Iris pigment epithelial cell (primary cell): ENCODE data around the gene CDH13.

Source experiments
- DNase-seq: peaks from one replicate; pipeline ENCODE4 v3.0.0-alpha.2; 2011; ENCODE audit warnings: low read depth

Gene CDH13

DNA sequence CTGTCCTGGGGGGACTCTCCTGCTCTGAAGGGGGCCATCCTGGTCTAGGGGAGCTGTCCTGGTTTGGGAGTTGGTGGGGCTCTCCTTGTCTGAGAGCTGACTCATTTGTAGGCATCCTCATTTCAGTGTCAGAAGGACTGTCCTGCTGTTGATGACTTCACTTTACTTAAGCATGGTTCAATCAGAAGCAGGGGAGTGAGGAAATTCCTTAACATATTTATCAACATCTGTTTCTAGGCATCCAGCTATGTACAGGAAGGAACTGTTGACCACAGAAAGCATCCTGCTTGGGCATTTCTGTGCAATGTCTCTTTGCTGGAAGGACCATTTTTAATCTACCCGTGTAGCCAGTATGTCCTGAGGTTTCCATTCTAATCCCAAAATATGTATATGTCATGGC is 678.3 kb downstream of the CDH13 start:
- DNase-seq = peak; percentile 95

DNA sequence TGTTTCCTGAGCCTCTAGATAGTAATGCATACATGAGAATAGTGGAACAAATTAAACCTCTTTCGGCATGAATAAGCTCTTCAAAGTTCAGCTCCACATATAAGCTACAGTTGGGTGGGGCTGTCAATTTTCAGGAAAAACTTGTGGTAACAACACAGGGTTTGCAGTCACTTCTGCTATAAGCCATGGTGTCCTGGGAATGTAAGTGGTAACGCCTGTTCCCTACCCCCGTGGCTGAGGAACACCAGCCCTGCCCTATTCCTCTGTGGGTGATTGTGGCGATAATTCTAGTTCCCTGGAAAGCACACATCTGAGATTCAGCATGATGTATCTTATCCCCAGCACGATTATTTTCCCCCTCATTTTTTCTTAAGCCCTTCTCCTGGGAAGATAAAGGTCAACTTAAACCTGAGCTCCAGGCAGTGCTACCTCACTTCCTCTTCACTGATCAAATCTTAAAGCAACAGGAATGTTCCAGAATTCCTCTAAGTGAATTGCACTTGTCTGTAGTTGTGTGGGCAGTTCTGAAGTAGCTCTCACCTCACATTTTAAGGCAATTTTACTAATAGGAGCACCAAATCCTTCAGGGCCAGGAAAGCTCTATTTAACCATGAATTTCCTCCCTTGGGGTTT is 680.3 kb downstream of the CDH13 start:
- no peak for DNase-seq

DNA sequence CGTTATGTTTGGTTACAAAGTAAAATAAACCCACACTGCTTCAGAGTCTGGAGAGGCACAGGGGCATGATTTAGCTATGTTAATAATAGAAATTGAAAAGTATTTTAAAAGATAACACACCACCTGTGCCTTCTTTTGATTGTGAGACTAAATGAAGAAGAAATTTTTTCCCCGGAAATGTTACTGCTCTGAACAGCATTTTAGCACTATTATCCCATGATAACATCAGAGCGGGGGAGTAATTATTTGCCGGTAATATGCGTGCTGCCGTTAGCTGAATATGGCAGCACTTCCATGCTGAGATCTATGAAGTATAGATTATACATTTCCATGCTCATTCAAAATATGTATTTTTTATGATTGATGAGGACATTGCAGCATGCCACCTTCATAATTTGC is 680.8 kb downstream of the CDH13 start:
- no peak for DNase-seq

DNA sequence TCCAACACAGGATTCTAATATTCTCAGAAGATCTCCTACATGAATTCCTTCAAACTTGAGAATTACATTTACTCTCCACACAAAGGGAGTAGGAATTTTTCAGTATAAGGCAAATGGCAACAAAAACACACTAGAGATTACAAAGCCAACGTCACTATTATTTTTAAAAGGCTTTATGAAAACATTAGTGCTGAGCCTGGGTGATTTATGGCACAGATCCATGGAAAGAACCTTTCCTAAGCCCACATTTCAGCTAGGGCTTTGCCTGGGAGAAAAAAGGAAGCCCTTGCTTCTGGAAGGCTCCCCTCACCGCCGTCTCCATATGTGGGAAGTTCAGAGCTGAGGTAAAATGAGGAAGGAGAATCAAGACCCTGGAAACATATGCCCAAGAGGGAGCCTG is 681.6 kb downstream of the CDH13 start:
- DNase-seq = peak; percentile 28

DNA sequence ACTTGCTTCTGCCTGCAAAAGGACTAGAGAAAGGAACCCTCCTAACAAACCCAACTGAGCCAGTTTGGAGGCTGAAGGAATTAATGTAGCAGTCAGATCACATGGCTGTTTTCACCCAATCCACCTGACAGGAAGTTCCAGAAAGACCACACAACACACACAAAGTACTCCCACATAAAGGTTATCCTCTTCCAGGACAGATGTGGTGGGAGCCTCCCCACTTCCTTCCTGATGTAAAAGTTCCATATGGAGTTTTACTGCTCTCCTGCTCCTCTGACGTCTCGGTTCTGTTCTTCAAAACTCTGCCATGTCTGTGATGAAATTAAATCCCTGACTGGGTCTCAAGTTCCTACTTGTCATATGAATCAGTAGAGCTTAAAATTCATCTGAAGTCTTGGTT is 684.0 kb downstream of the CDH13 start:
- no peak for DNase-seq

DNA sequence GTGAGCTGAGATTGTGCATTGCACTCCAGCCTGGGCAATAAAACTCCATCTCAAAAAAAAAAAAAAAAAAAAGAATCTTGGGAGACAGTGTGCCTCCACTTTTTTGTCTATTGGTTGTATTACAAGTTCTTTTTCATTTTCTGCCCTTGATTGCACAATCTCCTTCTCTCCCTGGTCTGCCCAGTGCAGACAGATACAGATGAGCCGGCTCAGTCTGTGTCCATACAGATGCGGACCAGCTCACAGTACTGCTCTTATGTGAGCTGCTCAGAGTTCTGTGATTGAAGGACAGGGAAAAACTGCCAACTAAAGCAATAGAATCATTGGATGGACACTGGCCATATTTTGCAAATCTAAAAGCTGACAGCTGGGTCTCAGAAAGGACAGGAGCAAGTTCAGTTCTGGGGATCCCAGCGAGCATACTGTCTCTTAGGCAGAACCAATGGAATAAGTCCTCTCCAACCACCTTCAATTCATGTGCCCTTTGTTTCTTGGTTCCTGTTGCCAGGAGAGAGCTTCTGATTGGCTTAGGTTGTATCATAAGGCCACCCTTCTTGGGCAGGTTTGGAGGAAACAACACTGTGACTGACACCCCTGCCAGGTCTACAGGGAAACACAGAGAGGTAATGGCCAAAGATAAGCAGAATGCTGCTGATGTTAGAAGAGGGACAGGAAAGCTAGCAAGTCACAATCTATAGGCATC is 685.4 kb downstream of the CDH13 start:
- peak; percentile 61 for DNase-seq

DNA sequence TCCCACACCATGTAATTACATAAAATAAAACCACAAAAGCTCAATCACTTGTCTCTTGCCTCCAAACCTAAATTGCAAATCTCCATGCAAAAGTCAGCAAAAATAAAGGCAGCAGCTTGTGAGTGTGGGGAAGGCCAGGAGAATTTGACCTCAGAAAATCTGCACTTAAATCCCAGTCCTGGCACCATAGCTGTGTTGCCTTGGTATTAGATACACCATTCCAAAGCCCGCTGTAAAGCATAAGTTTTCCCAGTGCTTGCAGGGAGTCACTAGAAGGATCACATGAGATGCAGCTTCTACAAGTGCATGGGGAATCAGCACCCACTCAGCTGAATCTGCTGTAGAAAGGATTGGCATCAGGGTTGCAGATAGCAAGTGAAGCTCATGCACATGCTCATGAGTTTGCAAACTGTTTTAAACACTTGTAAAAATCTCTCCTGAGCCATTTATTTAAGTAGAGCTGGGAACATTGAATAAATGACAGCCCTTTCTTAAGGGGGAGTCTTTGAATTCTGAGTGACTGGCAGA is 686.0 kb downstream of the CDH13 start:
- no peak for DNase-seq

DNA sequence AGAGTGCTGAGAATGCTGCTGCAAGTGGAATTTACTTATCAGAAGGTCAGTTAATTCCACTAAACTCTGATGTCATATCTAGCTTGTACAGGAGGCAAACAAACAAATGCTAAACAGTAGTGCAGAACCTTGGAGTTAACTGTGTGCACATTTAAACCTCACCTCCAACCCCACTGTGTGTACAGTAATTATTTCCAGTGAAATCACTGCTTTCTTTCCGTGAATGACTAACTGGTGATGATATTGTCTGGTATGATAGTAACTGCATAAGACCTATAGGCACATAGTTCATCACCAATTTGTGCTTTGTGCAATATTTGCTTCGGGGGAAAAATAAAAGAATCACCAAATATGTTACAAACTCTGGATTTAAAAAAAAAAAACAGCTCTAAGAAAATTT is 688.5 kb downstream of the CDH13 start:
- peak; percentile 59 for DNase-seq

DNA sequence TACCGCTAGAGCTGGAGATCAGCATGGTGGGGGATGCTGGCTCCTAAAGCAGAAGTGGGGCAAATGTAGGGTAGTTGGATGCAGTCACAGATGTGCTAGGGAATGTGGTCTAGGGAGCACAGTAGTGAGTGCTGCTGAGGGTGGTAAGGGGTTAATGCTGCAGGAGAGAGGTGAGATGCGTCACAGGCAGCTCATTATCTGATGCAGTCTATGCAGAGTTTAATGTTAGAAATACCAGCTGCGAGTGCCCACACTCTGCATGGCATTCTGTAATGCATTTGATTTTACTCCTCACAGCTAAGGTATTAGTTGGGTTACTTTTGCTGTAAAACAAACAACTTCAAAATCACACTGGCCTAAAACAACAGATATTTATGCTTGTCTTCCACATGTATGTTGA is 689.7 kb downstream of the CDH13 start:
- DNase-seq = no peak

DNA sequence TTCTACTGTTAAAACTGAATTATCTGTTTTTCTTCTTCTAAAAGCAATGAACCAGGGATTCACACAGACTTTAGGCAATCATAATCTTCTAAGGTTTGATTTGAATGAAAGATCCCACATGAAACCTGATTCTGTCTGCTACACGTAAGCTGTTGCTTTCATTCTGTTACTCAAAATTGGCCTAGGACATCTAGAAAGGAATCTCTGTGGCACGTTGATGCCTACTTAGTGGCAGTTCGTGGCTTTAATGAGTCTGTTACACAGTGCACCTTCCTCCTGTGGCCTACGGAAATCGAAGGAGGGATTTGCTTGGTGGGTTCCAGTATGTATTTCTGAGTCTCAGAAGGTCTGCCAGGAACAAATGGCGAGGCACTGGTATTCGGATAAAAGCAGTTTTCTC is 691.6 kb downstream of the CDH13 start:
- no peak for DNase-seq

DNA sequence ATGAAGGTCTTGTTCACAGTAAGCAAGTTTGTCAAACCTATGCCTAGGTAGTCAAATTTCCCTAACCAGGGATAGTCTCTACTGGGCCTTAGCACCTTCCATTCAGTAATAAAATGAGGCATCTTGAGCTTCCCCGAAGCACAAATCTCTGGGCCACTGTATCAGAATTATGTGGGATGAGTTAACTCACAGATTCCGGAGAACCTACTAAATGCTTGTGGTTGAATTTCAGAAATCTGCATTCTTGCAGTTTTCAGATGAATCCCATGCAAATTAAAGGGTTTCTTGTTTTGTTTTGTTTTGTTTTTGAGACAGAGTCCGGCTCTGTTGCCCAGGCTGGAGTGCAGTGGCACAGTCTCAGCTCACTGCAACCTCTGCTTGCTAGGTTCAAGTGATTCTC is 702.2 kb downstream of the CDH13 start:
- DNase-seq = peak; percentile 72

DNA sequence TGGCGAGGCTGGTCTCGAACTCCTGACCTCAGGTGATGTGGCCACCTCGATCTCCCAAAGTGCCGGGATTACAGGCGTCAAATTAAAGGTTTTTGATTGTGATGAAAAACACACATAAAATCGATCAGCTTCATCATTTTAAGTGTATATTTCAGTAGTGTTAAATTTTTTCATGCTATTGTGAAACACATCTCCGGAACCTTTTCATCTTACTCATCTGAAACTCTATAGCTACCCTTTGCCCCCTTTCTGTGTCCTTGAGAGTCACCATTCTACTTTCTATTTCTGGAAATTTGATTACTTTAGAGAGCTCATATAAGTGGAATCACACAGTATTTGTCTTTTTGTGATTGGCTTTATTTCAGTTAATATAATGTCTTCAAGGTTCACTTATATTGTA is 702.7 kb downstream of the CDH13 start:
- DNase-seq = peak; percentile 62

DNA sequence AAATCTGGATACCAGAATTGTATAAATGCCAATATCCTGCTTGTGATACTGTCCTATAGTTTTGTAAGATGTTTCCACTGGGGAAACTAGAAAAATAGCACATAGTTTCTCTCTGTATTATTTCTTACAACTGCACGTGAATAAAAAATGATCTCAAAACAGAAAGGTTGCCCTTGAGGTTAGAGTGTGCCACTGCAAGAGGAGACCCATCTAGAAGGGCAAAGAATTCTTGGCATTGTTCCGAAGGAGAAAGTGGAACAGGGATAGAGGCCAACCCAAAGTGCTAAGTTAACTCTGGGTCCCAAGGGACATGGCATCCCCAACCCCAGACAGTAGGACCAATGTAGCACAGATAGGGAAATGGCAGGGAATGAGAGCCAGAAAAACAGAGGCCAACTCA is 703.5 kb downstream of the CDH13 start:
- DNase-seq = no peak

DNA sequence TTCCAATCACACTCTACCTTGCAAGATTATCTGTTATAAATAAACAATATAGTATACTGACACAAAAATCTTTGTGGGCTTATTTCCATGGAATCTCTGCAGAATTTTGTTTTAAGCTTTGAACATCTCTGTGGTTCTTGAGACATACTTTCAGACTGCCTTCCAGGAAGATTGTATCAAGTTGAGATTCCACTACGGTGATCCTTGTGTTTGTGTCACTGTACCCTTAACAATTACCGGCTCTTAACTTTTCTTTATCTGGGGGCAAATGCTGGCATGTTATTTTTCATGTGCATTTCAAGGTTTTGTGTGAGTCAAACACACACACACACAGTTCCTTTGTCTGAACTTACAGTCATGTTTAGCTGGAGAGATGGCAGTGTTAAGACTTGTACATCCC is 708.3 kb downstream of the CDH13 start:
- DNase-seq = peak; percentile 79

DNA sequence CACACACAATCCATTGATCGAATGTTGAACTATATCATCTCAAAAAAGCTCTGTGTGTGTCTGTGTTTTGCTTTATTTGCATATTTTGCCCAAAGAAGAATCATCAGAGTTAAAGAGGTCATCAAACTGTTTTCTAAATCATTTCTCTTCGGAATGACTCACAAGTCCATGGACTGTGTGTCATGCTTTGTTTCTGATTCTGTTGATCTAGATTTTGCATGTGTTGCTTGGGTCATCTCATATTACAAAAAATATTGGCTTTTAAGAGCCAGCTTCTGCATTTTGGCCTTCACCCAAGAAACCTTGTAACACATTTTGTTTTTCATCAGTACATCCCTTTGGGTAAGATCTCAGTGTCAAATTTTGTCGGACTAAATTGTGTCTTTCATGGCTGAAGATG is 709.8 kb downstream of the CDH13 start:
- DNase-seq = peak; percentile 97

DNA sequence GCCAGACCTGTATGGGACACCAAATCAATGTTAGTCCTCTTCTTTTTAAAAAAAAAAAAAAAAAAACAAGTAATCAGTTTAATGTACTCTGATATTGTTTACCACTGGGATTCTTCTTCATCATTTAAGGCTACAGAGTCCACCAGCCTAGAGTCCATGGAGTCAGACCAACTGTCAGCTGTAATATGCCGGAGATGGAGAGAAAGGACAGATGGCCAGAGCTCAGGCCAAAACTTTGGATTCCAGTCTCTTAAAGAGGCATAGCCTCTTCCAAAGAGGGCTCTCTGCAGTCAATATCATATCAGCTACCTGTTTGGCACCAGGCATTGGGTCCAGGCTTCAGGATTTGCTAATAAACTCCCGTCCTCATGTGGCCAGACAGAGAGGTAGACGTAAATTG is 711.4 kb downstream of the CDH13 start:
- no peak for DNase-seq

DNA sequence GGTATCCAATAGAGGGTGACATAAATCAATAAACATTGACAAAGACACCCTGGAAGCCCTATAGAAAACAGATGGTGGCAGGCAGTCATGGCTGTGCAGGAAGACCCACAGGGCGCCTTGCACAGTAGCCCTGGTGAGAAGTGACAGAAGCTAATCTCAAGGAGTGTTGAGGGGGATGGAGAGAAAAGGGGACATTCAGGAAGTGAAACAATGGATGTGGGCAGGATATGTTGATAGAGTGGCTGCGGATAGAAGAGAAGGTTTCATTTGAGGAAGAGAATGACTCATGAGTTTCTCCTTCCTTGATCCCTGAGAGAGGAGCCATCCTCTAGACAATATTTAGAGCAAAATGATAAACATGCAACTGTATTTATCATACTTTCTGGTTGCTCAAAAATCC is 712.2 kb downstream of the CDH13 start:
- peak; percentile 48 for DNase-seq

DNA sequence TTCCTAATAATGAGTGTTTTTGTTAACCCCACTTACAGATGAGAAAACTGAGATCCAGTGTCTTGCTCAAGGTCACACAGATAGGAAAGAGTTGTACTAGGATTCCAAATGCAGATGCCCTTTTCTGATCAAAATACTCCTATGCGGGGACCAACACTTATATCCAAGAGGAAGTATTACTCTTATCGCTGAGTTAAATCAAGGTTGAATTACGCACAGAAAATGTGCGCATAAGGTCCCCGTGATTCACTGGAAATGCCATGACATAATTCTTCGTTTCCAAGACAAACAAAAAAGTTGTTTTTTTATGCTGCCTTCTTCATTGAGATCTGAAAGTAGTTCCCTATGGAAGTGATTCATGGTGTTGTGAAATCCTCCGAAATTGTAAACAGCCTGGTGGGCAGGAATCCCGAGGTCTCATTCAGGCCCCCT is 717.2 kb downstream of the CDH13 start:
- DNase-seq = peak; percentile 98

DNA sequence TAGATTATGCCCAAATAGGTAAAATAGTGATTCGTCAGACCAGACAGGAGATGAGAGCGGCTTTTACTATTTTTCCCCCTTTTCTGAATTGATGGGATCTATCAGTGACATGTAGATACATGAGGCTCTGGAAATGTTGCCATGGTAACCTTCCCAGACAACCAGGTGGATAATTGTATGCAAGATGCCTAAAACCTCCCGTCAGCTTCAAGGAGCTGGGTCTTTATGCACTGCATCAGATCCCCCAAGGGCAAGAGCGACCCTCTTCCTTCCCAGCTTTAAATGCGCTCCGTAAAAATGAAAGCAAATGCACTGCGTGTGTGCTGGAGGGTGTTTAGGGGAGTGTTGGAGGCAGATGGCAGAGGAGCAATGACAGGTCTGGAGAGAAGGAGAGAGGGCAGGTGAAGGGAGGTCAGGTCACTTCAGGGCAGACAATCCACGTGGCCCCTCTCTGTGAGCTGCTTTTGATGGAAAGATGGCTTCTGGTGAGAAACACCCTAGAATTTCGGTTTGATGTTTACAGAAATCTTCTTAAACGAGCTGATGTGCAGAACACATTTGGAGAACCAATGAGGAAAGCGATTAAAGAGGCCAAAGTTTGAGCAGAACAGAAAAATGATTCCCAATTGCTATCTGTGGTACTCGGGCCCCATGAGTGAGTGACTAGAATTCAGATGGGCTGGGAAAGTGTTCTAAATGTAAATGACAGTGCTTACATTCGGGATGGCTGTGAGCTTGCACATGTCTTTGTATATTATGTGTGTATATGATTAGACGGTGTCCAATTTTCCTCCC is 719.3 kb downstream of the CDH13 start:
- no peak for DNase-seq

DNA sequence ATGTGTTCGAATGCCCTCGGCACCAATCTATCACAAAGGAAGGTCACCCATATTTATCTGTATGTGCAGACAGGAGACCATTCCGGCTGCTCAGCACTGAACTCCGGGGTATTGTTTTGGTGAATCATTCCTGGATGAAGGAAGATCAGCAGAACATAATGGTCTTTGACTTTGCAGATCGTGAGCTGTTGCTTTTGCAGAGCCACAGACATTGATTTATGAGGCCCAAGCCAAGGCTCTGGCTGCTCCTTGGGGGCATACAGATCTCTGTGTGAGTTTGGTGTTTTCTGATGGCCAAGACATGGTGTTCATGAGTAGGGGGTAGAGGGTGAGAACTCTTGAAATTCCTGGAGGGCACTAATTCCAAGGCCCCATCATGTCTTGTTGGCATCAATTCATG is 722.2 kb downstream of the CDH13 start:
- no peak for DNase-seq

DNA sequence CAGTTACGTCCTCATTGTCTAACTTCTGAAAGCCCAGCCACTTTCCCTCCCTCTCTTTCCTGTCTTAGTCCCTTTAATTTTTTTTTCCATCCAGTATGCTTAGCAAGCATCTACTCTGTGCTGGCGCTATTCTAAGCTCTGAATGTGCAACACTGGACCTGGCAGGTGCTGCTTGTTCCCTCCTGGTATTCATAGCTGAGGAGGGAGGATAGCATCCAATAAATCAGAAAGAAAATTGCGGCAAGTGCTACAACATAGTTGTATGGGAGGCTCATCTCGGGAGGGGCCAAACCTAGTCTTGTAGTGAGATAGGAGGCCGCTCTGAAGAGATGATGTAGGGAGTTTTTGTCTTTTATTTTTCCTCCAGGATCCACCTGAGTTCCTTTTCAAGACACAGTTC is 723.7 kb downstream of the CDH13 start:
- no peak for DNase-seq

DNA sequence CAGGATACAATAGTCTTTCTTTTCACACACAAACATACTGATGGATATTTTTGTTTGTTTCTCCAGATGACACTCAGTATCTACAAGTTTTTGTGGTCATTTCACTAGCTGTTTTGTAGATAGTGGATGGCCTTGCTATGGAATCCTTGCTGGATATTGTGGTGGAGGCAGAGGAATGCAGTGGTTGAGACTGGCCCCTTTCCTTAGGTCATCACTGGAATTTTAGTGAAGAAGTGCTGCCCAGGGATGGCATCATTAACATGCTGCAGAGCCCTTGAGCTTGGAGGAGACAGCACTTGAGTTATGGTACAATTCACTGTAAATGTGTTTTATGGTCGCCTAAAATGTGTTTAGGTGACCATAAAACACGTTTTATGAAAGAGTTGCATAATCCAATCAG is 725.1 kb downstream of the CDH13 start:
- DNase-seq = peak; percentile 45

DNA sequence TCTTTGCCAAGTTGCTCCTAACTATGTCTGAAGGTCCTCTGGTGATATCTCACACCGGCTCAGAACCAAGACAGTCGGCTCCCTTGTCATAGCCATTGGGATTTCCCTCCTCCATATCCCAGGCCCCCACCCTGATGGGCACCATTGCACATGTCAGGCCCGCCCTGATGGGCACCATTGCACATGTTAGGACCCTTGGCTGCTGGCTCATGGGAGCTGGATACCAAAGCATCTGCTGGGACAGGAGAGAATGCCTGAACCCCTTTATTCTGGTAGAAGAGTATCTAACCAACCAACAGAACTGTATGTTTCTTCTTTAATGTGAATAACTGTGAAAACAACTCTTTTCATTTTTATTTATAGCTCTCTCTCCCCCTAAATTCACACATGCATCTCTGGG is 726.5 kb downstream of the CDH13 start:
- no peak for DNase-seq
